ENCODE data around the gene SLC25A21.
"Not testable (repeated sequence)": the region's sequence is repeated elsewhere in the genome, so short reads cannot be mapped to it uniquely, and the experiment has no call there.

SLC25A21 gene

DNA sequence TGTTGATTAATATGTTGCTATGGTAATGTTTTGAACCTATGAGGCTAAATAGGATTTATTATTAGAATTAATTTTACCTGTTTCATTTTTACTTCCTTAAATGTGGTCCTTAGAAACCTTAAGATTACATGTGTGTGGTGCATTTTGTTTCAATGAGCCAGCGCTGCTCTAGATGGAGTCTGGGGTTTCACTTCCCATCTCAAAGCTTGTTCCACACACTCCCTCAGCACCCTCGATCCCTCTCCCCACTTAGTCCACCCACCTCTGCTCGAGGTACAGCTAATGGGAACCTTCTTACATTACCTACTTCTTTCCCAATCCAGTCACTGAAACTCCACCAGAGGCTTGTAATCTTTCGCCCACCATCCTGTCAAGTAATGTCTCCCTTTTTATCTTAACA lies 305.5 kb downstream of the SLC25A21 start:
- H2AFZ ChIP-seq (ENCODE audit: low read length): no peak overlapping the region
- no peak overlapping the region for H2BK15ac ChIP-seq (ENCODE audit: low read length)
- no peak overlapping the region for H4K91ac ChIP-seq (ENCODE audit: low read depth, low read length, poor library complexity)
- H3K27ac ChIP-seq (replicated peaks; ENCODE audit: low read length): no peak overlapping the region
- H4K8ac ChIP-seq (ENCODE audit: low read depth, low read length): no peak overlapping the region
- no peak overlapping the region for H2AK5ac ChIP-seq (ENCODE audit: low read depth, low read length)
- H3K14ac ChIP-seq (ENCODE audit: low read length): no peak overlapping the region
- no peak overlapping the region for H3K4me2 ChIP-seq (ENCODE audit: insufficient read depth, low read length, poor library complexity, severe bottlenecking)
- no peak overlapping the region for H2BK5ac ChIP-seq (ENCODE audit: low read length)
- H3K36me3 ChIP-seq (replicated peaks in 1 of 2; ENCODE audit: control insufficient read depth in 2 of 2, insufficient read depth in 2 of 2, low read length in 2 of 2): no peaks in the 10 kb centered on the region
- H3K9ac ChIP-seq (ENCODE audit: low read depth, low read length, poor library complexity): no peak overlapping the region
- H3K9me3 ChIP-seq (replicated peaks in 1 of 2; ENCODE audit: control insufficient read depth in 2 of 2, insufficient read depth in 1 of 2, low read depth in 1 of 2, low read length in 2 of 2): no peaks in the 10 kb centered on the region
- H3K4ac ChIP-seq (ENCODE audit: low read length): no peak overlapping the region
- no peaks in the 10 kb centered on the region for H3K27me3 ChIP-seq (ENCODE audit: control insufficient read depth in 3 of 3, insufficient read depth in 3 of 3, low read depth in 1 of 3, low read length in 3 of 3)
- H3K18ac ChIP-seq (ENCODE audit: low read length): no peak overlapping the region
- H2BK12ac ChIP-seq (ENCODE audit: low read length): no peak overlapping the region
- H2BK120ac ChIP-seq (ENCODE audit: low read depth, low read length): no peak overlapping the region
- H3K4me1 ChIP-seq (ENCODE audit: control insufficient read depth in 2 of 2, insufficient read depth in 1 of 2, low read depth in 1 of 2, low read length in 2 of 2): no peaks in the 10 kb centered on the region
- DNase-seq (ENCODE audit: low spot score): no peak
- no peak overlapping the region for H3K23ac ChIP-seq (ENCODE audit: low read depth, low read length, poor library complexity)
- WGBS, 2 donors (ENCODE audit: extremely low coverage in 2 of 2, insufficient read length in 2 of 2, insufficient replicate concordance in 1 of 2): no CpG with 5 or more reads among the region's 4 CpGs
- no peaks in the 10 kb centered on the region for H3K79me1 ChIP-seq (ENCODE audit: low read depth, low read length)
- H3K4me3 ChIP-seq (ENCODE audit: low read length in 2 of 2): no peak overlapping the region

DNA sequence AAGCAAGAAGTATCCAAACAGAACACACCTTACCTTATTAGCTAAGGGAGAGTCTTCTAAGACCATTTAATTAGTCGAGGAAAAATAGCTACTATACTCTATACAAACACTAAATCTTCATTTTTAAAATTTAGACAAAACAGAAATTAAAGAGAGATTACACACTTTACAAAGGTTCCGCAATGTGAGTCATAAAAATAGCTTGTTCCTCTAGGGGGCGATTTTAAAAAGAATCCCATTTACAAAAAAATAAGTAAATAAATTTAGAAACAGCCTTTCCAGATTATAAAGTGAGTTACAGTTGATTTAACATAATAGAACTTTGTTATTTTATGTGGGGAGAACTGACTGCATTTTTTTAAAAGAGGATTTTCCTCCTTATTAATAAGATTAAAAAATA lies 309.1 kb downstream of the SLC25A21 start:
- no peak overlapping the region for H3K9ac ChIP-seq (ENCODE audit: low read depth, low read length, poor library complexity)
- no peaks in the 10 kb centered on the region for H3K9me3 ChIP-seq (replicated peaks in 1 of 2; ENCODE audit: control insufficient read depth in 2 of 2, insufficient read depth in 1 of 2, low read depth in 1 of 2, low read length in 2 of 2)
- H2BK12ac ChIP-seq (ENCODE audit: low read length): no peak overlapping the region
- DNase-seq (ENCODE audit: low spot score): no peak
- no peak overlapping the region for H2AFZ ChIP-seq (ENCODE audit: low read length)
- no peaks in the 10 kb centered on the region for H3K27me3 ChIP-seq (ENCODE audit: control insufficient read depth in 3 of 3, insufficient read depth in 3 of 3, low read depth in 1 of 3, low read length in 3 of 3)
- H2BK5ac ChIP-seq (ENCODE audit: low read length): no peak overlapping the region
- H2BK15ac ChIP-seq (ENCODE audit: low read length): no peak overlapping the region
- H3K4ac ChIP-seq (ENCODE audit: low read length): no peak overlapping the region
- no peak overlapping the region for H3K4me2 ChIP-seq (ENCODE audit: insufficient read depth, low read length, poor library complexity, severe bottlenecking)
- no peak overlapping the region for H3K27ac ChIP-seq (replicated peaks; ENCODE audit: low read length)
- H3K23ac ChIP-seq (ENCODE audit: low read depth, low read length, poor library complexity): no peak overlapping the region
- no peak overlapping the region for H3K18ac ChIP-seq (ENCODE audit: low read length)
- H3K36me3 ChIP-seq (replicated peaks in 1 of 2; ENCODE audit: control insufficient read depth in 2 of 2, insufficient read depth in 2 of 2, low read length in 2 of 2): no peaks in the 10 kb centered on the region
- no peak overlapping the region for H4K91ac ChIP-seq (ENCODE audit: low read depth, low read length, poor library complexity)
- H3K4me1 ChIP-seq (ENCODE audit: control insufficient read depth in 2 of 2, insufficient read depth in 1 of 2, low read depth in 1 of 2, low read length in 2 of 2): no peaks in the 10 kb centered on the region
- no peak overlapping the region for H4K8ac ChIP-seq (ENCODE audit: low read depth, low read length)
- H2AK5ac ChIP-seq (ENCODE audit: low read depth, low read length): no peak overlapping the region
- no peak overlapping the region for H2BK120ac ChIP-seq (ENCODE audit: low read depth, low read length)
- H3K79me1 ChIP-seq (ENCODE audit: low read depth, low read length): no peaks in the 10 kb centered on the region
- H3K14ac ChIP-seq (ENCODE audit: low read length): no peak overlapping the region
- H3K4me3 ChIP-seq (ENCODE audit: low read length in 2 of 2): no peak overlapping the region
- no CpG with 5 or more reads among the region's 3 CpGs for WGBS, 2 donors (ENCODE audit: extremely low coverage in 2 of 2, insufficient read length in 2 of 2, insufficient replicate concordance in 1 of 2)

DNA sequence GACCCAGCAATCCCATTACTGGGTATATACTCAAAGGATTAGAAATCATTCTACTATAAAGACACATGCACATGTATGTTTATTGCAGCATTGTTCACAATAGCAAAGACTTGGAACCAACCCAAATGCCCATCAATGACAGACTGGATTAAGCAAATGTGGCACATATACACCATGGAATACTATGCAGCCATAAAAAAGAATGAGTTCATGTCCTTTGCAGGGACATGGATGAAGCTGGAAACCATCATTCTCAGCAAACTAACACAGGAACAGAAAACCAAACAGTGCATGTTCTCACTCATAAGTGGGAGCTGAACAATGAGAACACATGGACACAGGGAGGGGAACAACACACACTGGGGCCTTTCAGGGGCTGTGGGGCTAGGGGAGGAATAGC lies 310.2 kb downstream of the SLC25A21 start:
- not testable (repeated sequence) for H3K14ac ChIP-seq (ENCODE audit: low read length); H3K27me3 ChIP-seq (ENCODE audit: control insufficient read depth in 3 of 3, insufficient read depth in 3 of 3, low read depth in 1 of 3, low read length in 3 of 3); H3K9ac ChIP-seq (ENCODE audit: low read depth, low read length, poor library complexity); H3K4me1 ChIP-seq (ENCODE audit: control insufficient read depth in 2 of 2, insufficient read depth in 1 of 2, low read depth in 1 of 2, low read length in 2 of 2); H3K4ac ChIP-seq (ENCODE audit: low read length); H2BK5ac ChIP-seq (ENCODE audit: low read length); H4K91ac ChIP-seq (ENCODE audit: low read depth, low read length, poor library complexity); H2AK5ac ChIP-seq (ENCODE audit: low read depth, low read length); H2BK120ac ChIP-seq (ENCODE audit: low read depth, low read length); H3K18ac ChIP-seq (ENCODE audit: low read length); H2BK15ac ChIP-seq (ENCODE audit: low read length); H3K9me3 ChIP-seq (replicated peaks in 1 of 2; ENCODE audit: control insufficient read depth in 2 of 2, insufficient read depth in 1 of 2, low read depth in 1 of 2, low read length in 2 of 2); H4K8ac ChIP-seq (ENCODE audit: low read depth, low read length); DNase-seq (ENCODE audit: low spot score); H2BK12ac ChIP-seq (ENCODE audit: low read length); H2AFZ ChIP-seq (ENCODE audit: low read length); H3K27ac ChIP-seq (replicated peaks; ENCODE audit: low read length); H3K23ac ChIP-seq (ENCODE audit: low read depth, low read length, poor library complexity); H3K36me3 ChIP-seq (replicated peaks in 1 of 2; ENCODE audit: control insufficient read depth in 2 of 2, insufficient read depth in 2 of 2, low read length in 2 of 2); H3K79me1 ChIP-seq (ENCODE audit: low read depth, low read length); H3K4me2 ChIP-seq (ENCODE audit: insufficient read depth, low read length, poor library complexity, severe bottlenecking); H3K4me3 ChIP-seq (ENCODE audit: low read length in 2 of 2)

GRCh38 chr14:36860831-36861230 lies 311.6 kb downstream of the SLC25A21 start:
- peaks cover 0 to 1% of the 10 kb centered on the region in 2 donors for H3K4me1 ChIP-seq (ENCODE audit: control insufficient read depth in 2 of 2, insufficient read depth in 1 of 2, low read depth in 1 of 2, low read length in 2 of 2)
- no peak overlapping the region for H3K27ac ChIP-seq (replicated peaks; ENCODE audit: low read length)
- no peak overlapping the region for H2BK15ac ChIP-seq (ENCODE audit: low read length)
- H4K8ac ChIP-seq (ENCODE audit: low read depth, low read length): no peak overlapping the region
- H2BK12ac ChIP-seq (ENCODE audit: low read length): no peak overlapping the region
- no peak for DNase-seq (ENCODE audit: low spot score)
- no peaks in the 10 kb centered on the region for H3K36me3 ChIP-seq (replicated peaks in 1 of 2; ENCODE audit: control insufficient read depth in 2 of 2, insufficient read depth in 2 of 2, low read length in 2 of 2)
- no peak overlapping the region for H3K18ac ChIP-seq (ENCODE audit: low read length)
- H3K9me3 ChIP-seq (replicated peaks in 1 of 2; ENCODE audit: control insufficient read depth in 2 of 2, insufficient read depth in 1 of 2, low read depth in 1 of 2, low read length in 2 of 2): no peaks in the 10 kb centered on the region
- no peak overlapping the region for H3K9ac ChIP-seq (ENCODE audit: low read depth, low read length, poor library complexity)
- H3K4ac ChIP-seq (ENCODE audit: low read length): no peak overlapping the region
- no peak overlapping the region for H2BK120ac ChIP-seq (ENCODE audit: low read depth, low read length)
- H4K91ac ChIP-seq (ENCODE audit: low read depth, low read length, poor library complexity): no peak overlapping the region
- H2BK5ac ChIP-seq (ENCODE audit: low read length): no peak overlapping the region
- no peak overlapping the region for H3K4me2 ChIP-seq (ENCODE audit: insufficient read depth, low read length, poor library complexity, severe bottlenecking)
- H2AFZ ChIP-seq (ENCODE audit: low read length): no peak overlapping the region
- H3K79me1 ChIP-seq (ENCODE audit: low read depth, low read length): no peaks in the 10 kb centered on the region
- H2AK5ac ChIP-seq (ENCODE audit: low read depth, low read length): no peak overlapping the region
- H3K14ac ChIP-seq (ENCODE audit: low read length): no peak overlapping the region
- H3K4me3 ChIP-seq (ENCODE audit: low read length in 2 of 2): no peak overlapping the region
- H3K23ac ChIP-seq (ENCODE audit: low read depth, low read length, poor library complexity): no peak overlapping the region
- H3K27me3 ChIP-seq (ENCODE audit: control insufficient read depth in 3 of 3, insufficient read depth in 3 of 3, low read depth in 1 of 3, low read length in 3 of 3): no peaks in the 10 kb centered on the region

Data from neuronal stem cell (in vitro differentiated cells).